Medulla oblongata (tissue), 1 donor: ENCODE data around the gene TTYH1.
"Not testable (repeated sequence)": the region's sequence is repeated elsewhere in the genome, so short reads cannot be mapped to it uniquely, and the experiment has no call there.

ENCODE experiments used
- DNase-seq: peaks from one replicate; pipeline ENCODE4 v3.0.0-alpha.2; 2015; ENCODE audit errors: extremely low spot score

The TTYH1 gene

GRCh38 chr19:54439174-54439851 is 24.0 kb downstream of the TTYH1 start:
- peak; percentile 89 for DNase-seq

DNA sequence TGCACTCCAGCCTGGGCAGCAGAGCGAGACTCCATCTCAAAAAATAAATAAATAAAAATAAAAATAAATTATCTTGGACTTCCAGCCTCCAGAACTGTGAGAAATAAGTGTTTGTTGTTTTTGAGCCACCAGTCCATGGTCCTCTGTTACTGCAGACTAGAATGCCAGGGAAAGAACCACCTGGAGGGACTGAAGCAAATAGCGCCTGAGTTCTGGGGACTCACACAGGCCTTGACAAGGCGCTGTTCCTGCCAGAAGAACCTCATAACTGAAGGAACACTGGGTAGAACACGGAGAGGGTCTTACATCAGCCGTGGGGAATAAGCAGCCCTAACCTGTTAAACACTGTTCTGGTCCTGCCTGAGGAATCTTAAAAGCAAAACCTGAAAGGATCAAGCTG is 25.4 kb downstream of the TTYH1 start:
- DNase-seq: no peak

GRCh38 chr19:54444737-54445136 is 29.5 kb downstream of the TTYH1 start:
- no peak for DNase-seq

DNA sequence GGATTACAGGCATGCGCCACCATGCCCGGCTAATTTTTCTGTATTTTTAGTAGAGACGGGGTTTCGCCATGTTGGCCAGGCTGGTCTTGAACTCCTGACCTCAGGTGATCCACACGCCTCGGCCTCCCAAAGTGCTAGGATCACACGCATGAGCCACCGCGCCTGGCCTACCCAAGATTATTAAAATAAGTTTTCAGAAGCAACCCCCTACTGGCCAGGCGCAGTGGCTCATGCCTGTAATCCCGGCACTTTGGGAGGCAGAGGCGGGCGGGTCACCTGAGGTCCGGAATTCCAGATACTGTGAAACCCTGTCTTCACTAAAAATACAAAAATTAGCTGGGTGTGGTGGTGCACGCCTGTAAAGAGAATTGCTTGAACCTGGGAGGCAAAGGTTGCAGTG is 31.1 kb downstream of the TTYH1 start:
- not testable (repeated sequence) for DNase-seq

- peak; percentile 54 for DNase-seq
Measured at GRCh38 chr19:54448040-54448773, 32.9 kb downstream of the TTYH1 start.

DNA sequence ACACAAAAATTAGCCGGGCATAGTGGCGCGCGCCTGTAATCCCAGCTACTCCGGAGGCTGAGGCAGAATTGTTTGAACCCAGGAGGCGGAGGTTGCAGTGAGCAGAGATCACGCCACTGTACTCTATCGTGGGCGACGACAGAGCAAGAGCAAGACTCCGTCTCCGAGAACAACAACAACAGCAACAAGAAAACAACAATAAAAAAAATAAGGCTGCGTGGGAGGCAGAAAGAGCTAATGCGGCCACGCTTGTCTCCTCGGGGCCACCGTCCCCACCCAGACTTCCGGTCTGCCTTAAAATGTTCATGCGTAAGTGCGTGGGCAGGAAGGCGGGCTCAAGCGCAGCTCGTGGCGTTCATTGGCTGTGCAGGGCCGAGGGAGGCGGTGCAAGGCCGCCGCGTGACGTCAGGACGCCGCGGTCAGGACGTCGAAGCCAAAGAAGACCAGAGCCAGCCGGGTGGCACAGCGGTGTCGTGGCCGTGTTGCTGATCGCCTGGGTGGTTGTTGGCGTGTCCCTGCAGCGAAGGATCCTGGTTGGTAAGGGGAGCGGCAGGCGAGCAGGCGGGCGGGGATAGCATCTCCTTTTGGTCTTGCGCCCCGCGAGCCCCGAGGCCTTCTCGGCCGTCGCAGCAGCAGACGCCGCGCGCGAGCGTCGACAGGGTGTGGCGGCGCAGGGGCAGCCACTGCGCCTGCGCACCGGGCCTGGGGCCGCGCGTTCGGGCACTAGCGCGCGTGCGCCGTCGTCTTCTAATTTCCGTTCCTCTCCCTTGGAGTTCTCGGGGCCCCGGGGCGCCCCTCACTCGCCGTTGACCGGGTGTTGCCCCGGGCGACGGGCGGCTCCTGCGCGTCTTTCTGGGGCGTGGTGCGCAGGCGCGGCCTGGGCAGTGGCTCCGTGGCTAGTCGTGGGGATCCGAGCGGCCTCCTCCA is 33.8 kb downstream of the TTYH1 start, which contains the start of gene LENG8:
Gene LENG8, plus strand, starts transcription at position 426 of the 927 bp plus-strand sequence. CDS start 2,146 bp downstream, outside the sequence.
- DNase-seq: peak; percentile 98

- DNase-seq: no peak
Measured at GRCh38 chr19:54449701-54450069, 34.4 kb downstream of the TTYH1 start.

DNA sequence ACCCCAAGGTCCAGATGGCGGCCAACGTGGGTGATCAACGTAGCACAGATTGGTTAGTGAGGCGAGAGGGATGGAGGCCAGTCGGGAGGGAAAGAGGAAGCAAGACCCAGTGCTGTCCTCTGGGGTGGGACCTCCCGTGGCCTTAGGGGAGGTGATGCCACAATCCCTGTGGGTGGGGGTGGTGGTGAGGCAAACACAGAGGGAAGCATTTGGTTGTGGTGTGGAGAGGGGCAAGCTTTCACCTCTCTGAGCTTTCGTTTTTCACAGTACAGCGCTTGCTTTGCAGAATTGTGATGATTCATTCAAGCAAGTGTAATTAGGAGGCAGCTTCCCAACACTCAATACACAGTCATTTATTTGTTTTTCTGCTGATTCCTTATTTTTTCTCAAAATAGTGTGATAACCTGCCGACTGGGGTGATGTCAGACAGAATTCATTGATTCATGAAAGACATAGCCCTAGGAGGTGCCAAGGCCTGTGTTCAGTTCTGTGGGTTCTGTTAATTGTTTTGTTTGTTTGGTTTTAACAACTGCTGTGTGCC is 36.1 kb downstream of the TTYH1 start:
- no peak for DNase-seq

DNA sequence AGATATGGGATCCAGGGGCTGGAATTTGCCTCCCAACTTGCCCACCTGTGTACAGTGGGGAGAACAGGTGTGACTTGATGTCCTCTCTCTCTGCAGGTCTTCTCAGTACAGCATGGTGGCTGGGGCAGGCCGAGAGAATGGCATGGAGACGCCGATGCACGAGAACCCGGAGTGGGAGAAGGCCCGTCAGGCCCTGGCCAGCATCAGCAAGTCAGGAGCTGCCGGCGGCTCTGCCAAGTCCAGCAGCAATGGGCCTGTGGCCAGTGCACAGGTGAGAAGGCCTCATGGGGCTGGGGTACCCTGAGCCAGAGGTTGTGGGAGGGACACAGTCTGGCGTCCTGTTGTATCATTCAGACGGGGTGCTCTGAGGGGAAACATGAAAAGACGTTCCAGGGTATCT is 36.7 kb downstream of the TTYH1 start:
- no peak for DNase-seq

- no peak for DNase-seq
Measured at GRCh38 chr19:54452626-54453025, 37.4 kb downstream of the TTYH1 start.

- DNase-seq: no peak
Measured at GRCh38 chr19:54453921-54454780, 38.9 kb downstream of the TTYH1 start.

- DNase-seq: no peak
Measured at GRCh38 chr19:54454781-54455675, 39.8 kb downstream of the TTYH1 start.

DNA sequence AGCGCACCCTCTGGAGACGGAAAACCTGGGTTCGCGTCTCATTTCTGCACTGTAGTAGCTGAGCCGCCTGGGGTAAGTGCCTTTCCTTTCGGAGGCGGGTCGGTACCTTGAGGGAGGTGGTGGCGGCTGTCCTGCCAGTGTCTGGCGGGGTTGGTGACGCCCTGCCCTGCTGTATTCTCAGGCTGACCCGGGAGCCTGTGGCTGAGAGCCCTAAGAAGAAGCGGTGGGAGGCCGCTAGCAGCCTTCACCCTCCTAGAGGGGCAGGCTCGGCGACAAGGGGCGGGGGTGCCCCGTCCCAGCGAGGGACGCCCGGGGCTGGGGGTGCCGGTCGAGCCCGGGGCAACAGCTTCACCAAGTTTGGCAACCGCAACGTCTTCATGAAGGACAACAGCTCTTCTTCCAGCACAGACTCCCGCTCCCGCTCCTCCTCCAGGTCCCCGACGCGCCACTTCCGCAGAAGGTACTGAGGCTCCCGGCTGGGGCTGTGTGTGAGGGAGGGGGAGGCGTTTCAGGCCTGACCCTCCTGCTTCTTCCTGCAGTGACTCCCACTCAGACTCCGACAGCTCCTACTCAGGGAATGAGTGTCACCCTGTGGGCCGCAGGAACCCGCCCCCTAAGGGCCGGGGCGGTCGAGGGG is 40.6 kb downstream of the TTYH1 start:
- DNase-seq: no peak

- no peak for DNase-seq
Measured at GRCh38 chr19:54456423-54457373, 41.4 kb downstream of the TTYH1 start.

DNA sequence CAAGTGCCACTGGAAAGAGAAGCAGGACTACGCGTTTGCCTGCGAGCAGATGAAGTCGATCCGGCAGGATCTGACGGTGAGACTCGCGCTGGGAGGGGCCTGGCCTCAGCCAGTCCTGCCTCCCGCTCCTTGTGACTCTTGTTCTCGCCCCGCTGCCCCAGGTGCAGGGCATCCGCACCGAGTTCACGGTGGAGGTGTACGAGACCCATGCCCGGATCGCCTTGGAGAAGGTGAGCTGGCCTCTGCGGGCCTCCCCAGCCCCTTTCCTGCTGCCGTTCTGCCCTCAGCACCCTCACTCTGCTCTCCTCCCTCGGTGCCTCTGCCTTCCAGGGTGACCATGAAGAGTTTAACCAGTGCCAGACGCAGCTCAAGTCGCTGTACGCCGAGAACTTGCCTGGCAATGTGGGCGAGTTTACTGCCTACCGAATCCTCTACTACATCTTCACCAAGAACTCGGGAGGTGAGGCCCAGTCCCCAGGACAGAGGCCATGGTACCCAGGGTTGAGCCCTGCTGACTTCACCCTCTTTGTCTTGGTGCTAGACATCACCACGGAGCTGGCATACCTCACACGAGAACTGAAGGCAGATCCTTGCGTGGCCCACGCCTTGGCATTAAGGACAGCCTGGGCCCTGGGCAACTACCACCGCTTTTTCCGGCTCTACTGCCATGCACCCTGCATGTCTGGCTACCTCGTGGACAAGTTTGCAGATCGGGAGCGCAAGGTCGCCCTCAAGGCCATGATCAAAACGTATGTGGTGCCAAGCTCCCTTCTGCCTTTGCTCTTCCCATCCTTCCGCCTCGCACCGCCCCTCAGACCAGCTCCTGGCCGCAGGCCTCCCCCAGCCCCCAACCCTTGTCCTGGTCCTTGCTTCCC is 42.7 kb downstream of the TTYH1 start:
- no peak for DNase-seq

- no peak for DNase-seq
Measured at GRCh38 chr19:54458648-54459281, 43.5 kb downstream of the TTYH1 start.
